Loucy (cell line): ENCODE data around the gene GRIN2A.

Source experiments
- H2AFZ ChIP-seq: fragments of 200-600 bp; sonication (generic); 2 replicates; pipeline ENCODE4 v1.6.0; 2016; ENCODE audit warnings: antibody characterized with exemption, mild to moderate bottlenecking, low read length, moderate library complexity
- H3F3A ChIP-seq: fragments of 200-600 bp; 2 replicates; pipeline ENCODE4 v1.6.0; 2016; ENCODE audit warnings: antibody characterized with exemption, low read depth, mild to moderate bottlenecking
- H3K27me3 ChIP-seq: fragments of 200-600 bp; sonication (generic); 2 replicates; pipeline ENCODE4 v1.6.1; 2014; ENCODE audit warnings: low read length, mild to moderate bottlenecking; ENCODE audit not compliant: insufficient read depth, poor library complexity, severe bottlenecking
- H3K36me3 ChIP-seq: fragments of 200-600 bp; sonication (generic); 2 replicates; pipeline ENCODE4 v1.6.1; 2016; ENCODE audit warnings: low read length; ENCODE audit not compliant: insufficient read depth
- H3K4me1 ChIP-seq: fragments of 200-600 bp; sonication (generic); 2 replicates; pipeline ENCODE4 v1.5.1; 2014; ENCODE audit warnings: low read length, mild to moderate bottlenecking; ENCODE audit not compliant: insufficient read depth, poor library complexity, severe bottlenecking
- H3K4me2 ChIP-seq: fragments of 200-600 bp; sonication (generic); 2 replicates; pipeline ENCODE4 v1.6.0; 2014; ENCODE audit warnings: antibody characterized with exemption, low read length, low read depth, mild to moderate bottlenecking; ENCODE audit not compliant: poor library complexity, severe bottlenecking
- H3K4me3 ChIP-seq: fragments of 200-600 bp; sonication (generic); 2 replicates; pipeline ENCODE4 v1.5.1; 2014; ENCODE audit warnings: low read length, mild to moderate bottlenecking, mixed read lengths; ENCODE audit not compliant: poor library complexity, severe bottlenecking
- H3K79me2 ChIP-seq: fragments of 200-600 bp; sonication (generic); 2 replicates; pipeline ENCODE4 v1.6.1; 2014; ENCODE audit warnings: low read length; ENCODE audit not compliant: insufficient read depth
- H3K9ac ChIP-seq: fragments of 200-600 bp; sonication (generic); 2 replicates; pipeline ENCODE4 v1.6.0; 2014; ENCODE audit warnings: mild to moderate bottlenecking, low read depth, low read length, moderate library complexity; ENCODE audit not compliant: poor library complexity, severe bottlenecking
- H3K9me2 ChIP-seq: fragments of 200-600 bp; sonication (generic); replicated peaks from 2 replicates; pipeline ENCODE4 v1.6.1; 2016; ENCODE audit warnings: low read depth, low read length, mixed read lengths
- H3K9me3 ChIP-seq: fragments of 200-600 bp; sonication (generic); 2 replicates; pipeline ENCODE4 v1.6.1; 2014; ENCODE audit warnings: mild to moderate bottlenecking, antibody characterized with exemption, low read length, low read depth; ENCODE audit not compliant: insufficient read depth
- H4K20me1 ChIP-seq: fragments of 200-600 bp; sonication (generic); 2 replicates; pipeline ENCODE4 v1.6.0; 2014; ENCODE audit warnings: antibody characterized with exemption, low read length, mild to moderate bottlenecking; ENCODE audit not compliant: insufficient read depth, poor library complexity, severe bottlenecking
- CTCF ChIP-seq: fragments of 200-600 bp; sonication (generic); conservative IDR thresholded peaks from 2 replicates; pipeline ENCODE4 v1.5.1; 2014; ENCODE audit warnings: mild to moderate bottlenecking, antibody characterized with exemption, low read length
- EZH2phosphoT487 ChIP-seq: fragments of 200-600 bp; IDR thresholded peaks from 2 replicates; pipeline ENCODE4 v1.6.1; 2018; ENCODE audit warnings: antibody characterized with exemption, mild to moderate bottlenecking, moderate library complexity, borderline replicate concordance

Gene GRIN2A

DNA sequence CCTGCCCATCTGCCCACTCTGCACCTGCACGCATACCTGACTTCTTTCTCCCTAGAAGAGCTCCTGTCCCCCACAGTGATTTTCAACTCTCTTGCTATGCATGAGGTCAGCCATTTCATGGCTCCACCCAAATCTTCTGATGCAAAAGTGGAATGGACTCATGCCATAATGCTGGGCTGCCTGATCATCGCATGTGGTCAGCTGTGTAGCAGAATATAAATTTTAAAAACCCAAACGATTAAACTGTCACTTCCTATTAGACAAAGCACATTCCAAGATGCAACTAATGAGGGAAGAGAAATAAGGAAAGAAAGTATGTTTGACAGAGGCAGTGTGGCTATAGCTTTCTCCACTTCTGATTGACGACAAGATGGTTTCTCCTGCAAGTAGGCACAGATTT is 26.1 kb downstream of the GRIN2A start:
- Histone ChIP-seq H3K4me3 (no peak overlapping the region), H3K79me2 (no peaks in the 10 kb centered on the region), H3K9me3 (no peaks in the 10 kb centered on the region), H3F3A (no peaks in the 10 kb centered on the region), H3K4me2 (no peak overlapping the region), H4K20me1 (no peaks in the 10 kb centered on the region), H3K36me3 (no peaks in the 10 kb centered on the region), H3K27me3 (no peaks in the 10 kb centered on the region), H3K9ac (no peak overlapping the region), H3K9me2 (no peaks in the 10 kb centered on the region), H3K4me1 (no peaks in the 10 kb centered on the region), H2AFZ (no peak overlapping the region)
- TF ChIP-seq EZH2phosphoT487 (no peak), CTCF (no peak)

DNA sequence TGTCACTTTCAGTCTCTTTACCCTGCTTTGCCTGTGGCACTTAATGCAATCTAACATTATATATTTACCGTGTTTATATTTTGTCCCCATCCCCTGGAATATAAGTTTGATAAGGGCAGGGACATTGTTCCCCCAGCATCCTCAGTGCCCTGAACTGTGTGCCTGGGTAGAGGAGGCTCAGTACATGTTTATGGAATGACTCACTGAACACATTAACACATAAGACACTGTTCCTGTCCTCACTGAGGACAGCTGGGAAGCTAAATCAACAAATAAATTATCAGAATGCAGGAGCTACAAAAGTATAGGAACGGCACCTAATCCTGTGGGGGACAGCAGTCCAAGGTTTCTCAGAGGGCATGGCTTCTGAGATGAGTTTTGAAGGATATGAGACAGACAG is 27.8 kb downstream of the GRIN2A start:
- Histone ChIP-seq H2AFZ (no peak overlapping the region), H3K9me3 (no peaks in the 10 kb centered on the region), H3K36me3 (no peaks in the 10 kb centered on the region), H3K4me3 (no peak overlapping the region), H3K4me2 (no peak overlapping the region), H3K79me2 (no peaks in the 10 kb centered on the region), H3K4me1 (no peaks in the 10 kb centered on the region), H3K9me2 (no peaks in the 10 kb centered on the region), H4K20me1 (no peaks in the 10 kb centered on the region), H3K27me3 (no peaks in the 10 kb centered on the region), H3K9ac (no peak overlapping the region), H3F3A (no peaks in the 10 kb centered on the region)
- TF ChIP-seq EZH2phosphoT487 = no peak

- no peaks in the 10 kb centered on the region for H3K9me3 ChIP-seq
- no peaks in the 10 kb centered on the region for H3K36me3 ChIP-seq
- no peaks in the 10 kb centered on the region for H3K79me2 ChIP-seq
- no peak for TF ChIP-seq EZH2phosphoT487
- TF ChIP-seq CTCF = no peak
- no peaks in the 10 kb centered on the region for H3K9me2 ChIP-seq
- no peaks in the 10 kb centered on the region for H3F3A ChIP-seq
- no peak overlapping the region for H3K4me3 ChIP-seq
- H3K4me1 ChIP-seq = no peaks in the 10 kb centered on the region
- H4K20me1 ChIP-seq = no peaks in the 10 kb centered on the region
- no peak overlapping the region for H3K4me2 ChIP-seq
- H2AFZ ChIP-seq = no peak overlapping the region
- no peak overlapping the region for H3K9ac ChIP-seq
- no peaks in the 10 kb centered on the region for H3K27me3 ChIP-seq
Observed at GRCh38 chr16:10153985-10154384, 28.2 kb downstream of the GRIN2A start.

DNA sequence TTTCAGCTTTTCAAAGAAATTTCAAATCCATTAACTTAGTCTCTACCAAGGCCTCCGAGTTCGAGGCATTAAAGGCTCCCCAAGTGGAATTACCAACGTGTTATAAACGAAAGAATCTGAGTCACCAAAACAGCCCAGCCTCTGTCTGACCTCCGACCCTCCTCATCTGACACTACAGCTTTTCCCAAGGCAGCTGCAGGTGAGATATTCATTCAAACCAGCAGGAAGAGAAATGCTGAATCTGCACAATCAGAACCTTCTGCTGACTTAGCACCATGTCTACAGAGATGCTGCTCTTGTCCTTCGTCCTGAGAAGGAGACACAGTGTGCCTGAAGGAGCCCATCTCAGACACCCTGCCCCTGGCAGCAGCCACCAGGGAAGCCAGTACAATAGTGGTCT is 30.5 kb downstream of the GRIN2A start:
- no peak overlapping the region for H3K4me3 ChIP-seq
- H3K9me3 ChIP-seq = no peaks in the 10 kb centered on the region
- H3F3A ChIP-seq = no peaks in the 10 kb centered on the region
- H4K20me1 ChIP-seq = no peaks in the 10 kb centered on the region
- H2AFZ ChIP-seq = no peak overlapping the region
- no peaks in the 10 kb centered on the region for H3K79me2 ChIP-seq
- no peak overlapping the region for H3K9ac ChIP-seq
- H3K4me1 ChIP-seq = no peaks in the 10 kb centered on the region
- no peaks in the 10 kb centered on the region for H3K36me3 ChIP-seq
- no peaks in the 10 kb centered on the region for H3K27me3 ChIP-seq
- H3K4me2 ChIP-seq = no peak overlapping the region
- H3K9me2 ChIP-seq = no peaks in the 10 kb centered on the region
- TF ChIP-seq EZH2phosphoT487 (no peak), CTCF (no peak)
